ENCODE data around the gene CYP4F11.
"Not testable (repeated sequence)": the region's sequence is repeated elsewhere in the genome, so short reads cannot be mapped to it uniquely, and the experiment has no call there.

CYP4F11 gene

GRCh38 chr19:15919243-15919642, 15.1 kb downstream of the CYP4F11 start:
- no peak for DNase-seq

GRCh38 chr19:15915109-15915508, 19.2 kb downstream of the CYP4F11 start:
- no peak for DNase-seq

GRCh38 chr19:15913830-15914229, 20.5 kb downstream of the CYP4F11 start:
- DNase-seq: no peak

GRCh38 chr19:15913384-15913783, 20.9 kb downstream of the CYP4F11 start:
- no peak for DNase-seq

DNA sequence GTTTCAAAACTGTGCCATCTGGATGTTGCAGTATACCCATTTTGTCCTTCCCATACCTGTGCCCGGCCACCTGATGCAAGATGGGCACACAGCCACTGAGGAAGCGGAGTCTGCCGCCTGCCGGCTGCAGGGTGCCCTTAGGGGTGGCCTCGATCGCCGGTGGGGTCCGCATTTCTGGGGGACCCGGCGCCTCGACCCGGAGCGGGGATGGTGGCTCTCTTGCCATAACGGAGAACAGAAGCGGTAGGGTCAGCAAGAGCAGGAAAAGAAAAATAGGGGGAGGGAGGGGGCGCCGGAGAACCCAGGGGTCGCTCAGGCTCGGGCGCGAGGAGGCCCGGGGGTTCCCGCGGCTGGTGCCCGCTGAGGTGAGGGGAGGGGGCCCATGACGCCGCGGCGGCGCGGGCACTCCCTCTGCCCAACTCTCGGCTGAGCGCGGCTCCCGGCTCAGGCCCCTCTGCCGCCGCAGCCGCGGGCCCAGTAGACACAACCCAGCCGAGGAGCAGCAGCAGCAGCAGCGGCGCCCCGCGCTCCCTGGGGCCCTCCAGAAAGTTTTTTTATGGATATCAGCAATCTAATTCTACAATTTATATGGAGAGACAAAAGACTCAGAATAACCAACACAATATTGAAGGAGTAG, 22.6 kb downstream of the CYP4F11 start:
- DNase-seq: no peak

DNA sequence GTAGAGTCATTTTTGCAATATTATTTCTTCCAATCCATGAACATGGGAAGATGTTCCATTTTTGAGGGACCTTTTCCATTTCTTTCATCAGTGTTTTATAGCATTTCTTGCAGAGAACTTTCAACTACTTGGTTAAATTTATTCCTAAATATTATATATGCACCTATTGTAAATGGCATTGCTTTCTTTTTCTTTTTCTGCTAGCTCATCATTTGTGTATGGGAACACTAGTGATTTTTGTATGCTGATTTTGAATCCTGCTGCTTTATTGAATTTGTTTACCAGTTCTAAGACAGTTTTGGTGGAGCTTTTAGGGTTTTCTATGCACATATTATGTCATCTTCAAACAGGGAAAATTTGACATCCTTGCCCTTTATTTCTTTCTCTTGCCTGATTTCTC, 29.3 kb downstream of the CYP4F11 start:
- DNase-seq: no peak

GRCh38 chr19:15902898-15903297, 31.4 kb downstream of the CYP4F11 start:
- DNase-seq: not testable (repeated sequence)

DNA sequence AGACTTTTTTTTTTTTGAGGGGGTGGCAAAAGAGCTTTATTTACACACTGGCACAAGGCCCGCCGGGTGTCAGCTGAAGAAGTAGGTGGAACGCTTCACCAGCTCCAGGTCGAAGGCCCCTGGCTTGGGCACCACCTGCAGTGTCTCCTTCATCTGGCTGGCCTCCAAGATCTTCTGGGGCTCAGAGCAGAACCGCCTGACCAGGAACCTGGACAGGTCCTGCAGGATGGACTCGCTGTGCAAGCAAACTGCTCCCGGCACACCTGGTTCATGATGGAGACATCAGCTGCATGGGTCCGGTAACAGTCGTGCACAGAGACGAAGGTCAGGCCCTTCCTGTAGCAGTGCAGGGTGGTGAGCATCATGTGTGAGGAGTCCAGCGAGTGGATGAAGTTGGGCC, 32.1 kb downstream of the CYP4F11 start:
- DNase-seq: no peak

- no peak for DNase-seq
Observed at GRCh38 chr19:15900504-15900903, 33.8 kb downstream of the CYP4F11 start.

- not testable (repeated sequence) for DNase-seq
Observed at GRCh38 chr19:15900032-15900431, 34.3 kb downstream of the CYP4F11 start.

DNA sequence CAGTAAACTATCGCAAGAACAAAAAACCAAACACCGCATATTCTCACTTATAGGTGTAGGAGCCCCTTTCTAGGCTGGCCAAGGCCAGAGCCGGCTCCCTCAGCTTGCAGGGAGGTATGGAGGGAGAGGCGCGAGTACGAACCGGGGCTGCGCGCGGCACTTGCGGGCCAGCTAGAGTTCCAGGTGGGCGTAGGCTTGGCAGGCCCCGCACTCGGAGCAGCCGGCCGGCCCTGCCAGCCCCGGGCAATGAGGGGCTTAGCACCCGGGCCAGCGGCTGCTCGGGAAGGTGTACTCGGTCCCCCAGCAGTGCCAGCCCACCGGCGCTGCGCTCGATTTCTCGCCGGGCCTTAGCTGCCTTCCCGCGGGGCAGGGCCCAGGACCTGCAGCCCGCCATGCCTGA, 34.8 kb downstream of the CYP4F11 start:
- not testable (repeated sequence) for DNase-seq

DNA sequence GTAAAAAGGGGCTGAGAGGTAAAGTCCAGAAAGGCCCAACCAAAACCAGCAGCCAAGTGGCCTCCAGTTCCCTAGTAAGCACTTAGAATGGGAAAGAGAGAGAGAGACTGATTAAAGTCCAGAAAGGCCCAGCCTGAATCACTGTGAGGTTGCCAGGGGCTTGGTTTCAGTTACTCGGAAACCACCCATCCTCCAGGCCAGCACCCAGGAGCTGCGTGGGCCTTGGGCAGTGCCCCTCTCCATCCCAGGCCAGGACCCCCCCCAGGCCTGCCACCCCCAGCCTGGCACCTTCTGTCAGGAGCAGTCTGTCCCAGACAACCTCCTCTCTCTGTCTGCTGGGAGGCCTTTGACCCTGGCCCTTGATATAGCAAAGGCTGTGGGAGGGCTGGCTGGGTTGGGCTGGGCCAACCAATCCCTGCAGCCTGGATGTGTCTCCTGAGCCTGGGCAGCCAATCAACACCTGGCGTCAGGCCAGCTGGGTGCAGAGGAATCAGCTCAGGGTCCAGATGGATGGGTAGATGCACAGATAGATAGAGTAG, 36.5 kb downstream of the CYP4F11 start, which contains the start of gene CYP4F2:
TSS of gene CYP4F2 (minus strand) at position 337 of the 539 bp plus-strand sequence. CDS start 463 bp downstream, outside the sequence.
- no peak for DNase-seq

DNA sequence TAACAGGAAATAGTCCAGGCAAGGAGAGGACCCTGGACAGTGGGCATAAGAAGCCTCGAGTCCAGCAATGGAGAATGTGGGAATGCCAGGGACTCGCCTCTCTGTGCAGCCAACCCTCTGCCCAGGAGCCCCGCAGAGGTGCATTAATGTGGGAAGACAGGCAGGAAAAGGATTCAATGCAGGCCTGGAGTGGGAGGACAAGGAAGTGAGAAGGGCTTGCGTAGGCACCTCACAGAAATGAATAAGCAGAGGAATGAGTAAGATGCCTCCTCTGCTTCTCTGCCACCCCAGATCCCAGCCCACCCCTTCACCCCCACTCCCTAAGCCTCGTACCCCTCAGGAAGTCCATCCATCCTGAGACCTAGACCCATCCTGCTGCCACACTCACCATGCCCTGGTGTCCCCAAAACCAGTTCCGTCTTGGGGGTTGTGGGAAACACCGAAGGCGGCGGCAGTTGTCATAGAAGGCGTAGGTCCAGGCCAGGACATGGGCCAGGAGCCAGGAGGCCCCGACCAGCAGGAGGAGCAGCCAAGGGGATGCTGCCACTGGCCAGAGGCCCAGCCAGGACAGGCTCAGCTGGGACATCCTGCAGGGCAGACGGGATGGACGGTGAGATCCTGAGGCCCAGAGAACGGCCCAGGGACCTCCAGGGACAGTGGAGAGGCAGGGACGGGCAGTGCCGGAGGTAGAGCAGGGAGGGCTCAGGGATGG, 37.1 kb downstream of the CYP4F11 start:
- DNase-seq: no peak

- DNase-seq: no peak
Observed at GRCh38 chr19:15895876-15896430, 38.4 kb downstream of the CYP4F11 start.

GRCh38 chr19:15894359-15894758, 40.0 kb downstream of the CYP4F11 start:
- DNase-seq: no peak

DNA sequence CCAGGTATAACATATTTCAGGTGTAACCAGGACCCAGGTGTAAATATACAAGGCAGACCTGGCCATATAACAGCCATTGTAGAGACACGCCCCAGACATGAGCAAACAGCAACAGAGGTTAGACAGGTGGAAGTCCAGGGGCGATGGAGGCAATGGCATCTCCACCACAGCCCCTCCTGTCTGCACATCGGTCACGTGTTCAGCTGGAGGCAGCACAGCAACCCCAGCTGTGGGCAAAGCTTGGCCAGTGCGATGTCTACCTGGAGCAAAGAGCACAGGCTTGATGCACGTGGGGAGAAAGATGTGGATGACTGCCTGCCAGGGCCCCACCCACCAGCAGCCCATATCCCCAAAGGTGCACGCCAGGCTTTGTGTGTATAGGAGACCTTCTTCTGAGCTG, 40.9 kb downstream of the CYP4F11 start:
- no peak for DNase-seq

GRCh38 chr19:15892012-15892411, 42.3 kb downstream of the CYP4F11 start:
- DNase-seq: no peak

GRCh38 chr19:15891434-15891833, 42.9 kb downstream of the CYP4F11 start:
- no peak for DNase-seq

DNA sequence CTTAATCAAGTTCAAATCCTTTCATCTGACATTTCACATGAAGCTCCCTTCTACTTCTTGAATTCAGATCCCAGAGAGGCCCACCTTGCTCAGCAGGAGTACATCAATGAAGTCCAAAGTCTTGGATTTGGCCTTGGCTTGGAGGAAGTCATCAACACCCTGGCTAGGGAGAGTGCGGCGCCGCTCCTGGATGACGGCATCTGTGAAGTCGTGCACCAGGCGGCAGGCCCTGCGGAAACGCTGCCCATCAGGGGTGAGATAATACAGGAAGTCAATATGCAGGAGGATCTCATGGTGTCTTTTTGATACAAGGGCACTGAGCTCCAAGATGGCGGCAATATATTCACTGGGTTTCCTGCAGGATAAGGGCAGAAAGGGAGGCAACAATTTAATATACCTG, 45.0 kb downstream of the CYP4F11 start:
- DNase-seq: not testable (repeated sequence)

DNA sequence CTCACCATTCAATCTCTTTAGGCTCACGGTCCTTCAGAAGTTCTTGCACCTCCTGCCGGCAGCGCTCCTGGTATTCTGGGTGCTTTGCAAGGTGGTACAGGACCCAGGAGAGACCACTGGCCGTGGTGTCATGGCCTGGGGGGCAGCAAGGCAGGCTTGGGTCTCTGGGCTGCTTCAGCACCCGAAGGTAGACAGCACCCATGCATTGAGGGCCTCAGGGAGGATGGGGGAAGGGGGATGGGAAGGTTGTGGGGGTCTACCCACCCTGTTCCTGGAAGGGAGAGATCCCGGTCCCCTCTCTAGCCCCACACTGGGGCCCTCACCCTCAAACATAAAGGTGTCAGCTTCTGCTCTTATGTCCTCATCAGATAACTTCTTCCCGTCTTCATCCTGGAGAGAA, 48.4 kb downstream of the CYP4F11 start:
- DNase-seq: no peak

DNA sequence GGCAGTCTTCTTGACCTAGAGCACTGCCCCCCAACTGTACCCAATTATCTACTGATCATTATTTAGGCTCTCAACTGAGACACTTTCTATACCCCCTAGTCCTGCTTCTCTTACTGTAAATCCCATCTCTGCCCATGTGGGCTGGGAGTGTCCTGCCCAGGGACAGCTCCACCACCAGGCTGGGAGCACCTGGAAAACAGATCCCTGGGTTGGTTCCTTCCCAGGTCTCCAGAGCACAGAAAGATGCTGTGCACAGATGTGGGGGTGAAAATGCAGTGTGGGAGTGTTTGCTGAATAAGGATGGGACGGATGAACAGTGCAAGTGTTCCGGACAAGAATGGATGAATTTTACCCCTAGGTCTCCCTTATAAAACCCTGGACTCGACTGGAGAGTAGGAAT, 49.2 kb downstream of the CYP4F11 start:
- no peak for DNase-seq

GRCh38 chr19:15883329-15883728, 51.0 kb downstream of the CYP4F11 start:
- not testable (repeated sequence) for DNase-seq

DNA sequence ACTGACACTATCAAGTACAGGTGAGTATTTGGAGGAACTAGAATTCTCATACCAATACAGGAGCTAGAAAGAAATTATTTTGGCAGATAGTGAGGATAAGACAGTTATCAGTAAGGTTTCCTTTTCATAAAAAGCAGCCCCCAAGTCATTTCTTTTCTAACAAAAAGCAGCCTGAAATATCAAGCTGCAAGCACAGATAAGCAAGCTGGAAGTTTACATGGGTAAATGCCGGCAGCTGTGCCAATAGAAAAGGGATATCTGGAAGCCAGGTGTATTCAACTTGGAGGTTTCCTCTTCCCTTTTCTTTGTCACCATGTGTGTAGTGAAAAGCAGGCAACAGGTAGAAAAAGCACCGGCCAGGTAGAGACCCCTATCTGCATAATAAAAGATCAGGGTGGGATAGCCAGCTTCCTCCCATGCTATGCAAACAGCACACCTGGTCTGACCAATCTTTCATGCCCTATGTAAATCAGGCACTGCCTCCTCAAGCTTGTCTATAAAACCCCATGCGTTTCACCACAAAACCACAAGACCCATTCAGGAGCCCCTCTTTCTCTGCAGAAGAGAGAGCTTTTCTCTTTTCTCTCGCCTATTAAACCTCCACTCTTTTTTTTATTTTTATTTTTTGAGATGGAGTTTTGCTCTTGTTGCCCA, 59.4 kb downstream of the CYP4F11 start:
- DNase-seq: no peak

All from stimulated activated CD4-positive, alpha-beta T cell treated with anti-CD3 and anti-CD28 coated beads, Interleukin-2, amount 100 ng/mL, for 48 hours (primary cell).